HepG2 (cell line): ENCODE measurements around the gene PTCH1.

ENCODE experiments used
- ELF1 ChIP-seq: sonication (generic); formaldehyde crosslinking; IDR thresholded peaks from 2 replicates; pipeline ENCODE4 v1.4.0; 2020; ENCODE audit warnings: missing genetic modification reagents
- ESRRA ChIP-seq: sonication (generic); formaldehyde crosslinking; IDR thresholded peaks from 2 replicates; pipeline ENCODE4 v1.5.1; 2020; ENCODE audit warnings: mild to moderate bottlenecking, low read depth, missing genetic modification reagents
- GATAD1 ChIP-seq: IDR thresholded peaks from 2 replicates; pipeline ENCODE4 v1.6.1; 2016; ENCODE audit warnings: missing genetic modification reagents, missing compliant biosample characterization
- GTF2F1 ChIP-seq: fragments of 150-350 bp; IDR thresholded peaks from 2 replicates; pipeline ENCODE4 v1.6.1; 2014; ENCODE audit warnings: low read length
- RERE ChIP-seq: IDR thresholded peaks from 2 replicates; pipeline ENCODE4 v1.6.1; 2016; ENCODE audit warnings: low read depth, missing genetic modification reagents, missing compliant biosample characterization
- SALL2 ChIP-seq: sonication (generic); formaldehyde crosslinking; IDR thresholded peaks from 2 replicates; pipeline ENCODE4 v1.8.1; 2023; ENCODE audit warnings: mild to moderate bottlenecking, missing genetic modification reagents, inconsistent platforms
- SRY ChIP-seq: sonication (generic); formaldehyde crosslinking; IDR thresholded peaks from 2 replicates; pipeline ENCODE4 v1.8.0; 2022; ENCODE audit warnings: mild to moderate bottlenecking, missing genetic modification reagents
- TFDP2 ChIP-seq: sonication (generic); formaldehyde crosslinking; IDR thresholded peaks from 2 replicates; pipeline ENCODE4 v1.4.0; 2020; ENCODE audit warnings: missing genetic modification reagents

GRCh38 chr9:95444160-95444559 is 72.6 kb downstream of the PTCH1 start:
- TF ChIP-seq GTF2F1 (no peak), TFDP2 (CRISPR knock-in tag) (no peak), ELF1 (CRISPR knock-in tag) (no peak), ESRRA (CRISPR knock-in tag) (no peak), SRY (CRISPR knock-in tag) (no peak), GATAD1 (CRISPR knock-in tag) (no peak), SALL2 (CRISPR knock-in tag) (no peak), RERE (CRISPR knock-in tag) (no peak)
